HG02981 (cell line): ENCODE results near the gene ZCCHC7.
"Not testable (repeated sequence)": the region's sequence is repeated elsewhere in the genome, so short reads cannot be mapped to it uniquely, and the experiment has no call there.

ENCODE experiments used
- ATAC-seq: cut with Tn5 transposase; IDR thresholded peaks from one replicate; pipeline ENCODE4 v1.9.1; 2021; ENCODE audit warnings: mild to moderate bottlenecking, moderate library complexity; ENCODE audit not compliant: unreplicated experiment

The ZCCHC7 gene

GRCh38 chr9:37119907-37120842 is at the start of gene ZCCHC7:
ZCCHC7 (plus strand) TSS chr9:37120574.
- peak; percentile 90 for ATAC-seq

GRCh38 chr9:37074790-37075189 is 45.6 kb upstream of the ZCCHC7 start:
- ATAC-seq = not testable (repeated sequence)

- ATAC-seq = peak; percentile 91
These were observed 40.8 kb upstream of the ZCCHC7 start for GRCh38 chr9:37079370-37080164.

GRCh38 chr9:37080165-37080628 is 40.2 kb upstream of the ZCCHC7 start:
- ATAC-seq = peak; percentile 3

GRCh38 chr9:37081507-37081906 is 38.9 kb upstream of the ZCCHC7 start:
- ATAC-seq = not testable (repeated sequence)

GRCh38 chr9:37082214-37082765 is 38.1 kb upstream of the ZCCHC7 start:
- no peak for ATAC-seq

- ATAC-seq = no peak
These were observed 36.7 kb upstream of the ZCCHC7 start for GRCh38 chr9:37083654-37084053.

- no peak for ATAC-seq
These were observed 35.1 kb upstream of the ZCCHC7 start for GRCh38 chr9:37085233-37085632.

- not testable (repeated sequence) for ATAC-seq
These were observed 27.6 kb upstream of the ZCCHC7 start for GRCh38 chr9:37092714-37093295.

GRCh38 chr9:37094751-37095150 is 25.6 kb upstream of the ZCCHC7 start:
- no peak for ATAC-seq

- ATAC-seq = no peak
These were observed 23.7 kb upstream of the ZCCHC7 start for GRCh38 chr9:37096628-37097027.

- ATAC-seq = no peak
These were observed 23.1 kb upstream of the ZCCHC7 start for GRCh38 chr9:37097294-37097693.

GRCh38 chr9:37100327-37100726 is 20.0 kb upstream of the ZCCHC7 start:
- no peak for ATAC-seq

- ATAC-seq = no peak
These were observed 19.6 kb upstream of the ZCCHC7 start for GRCh38 chr9:37100741-37101140.

GRCh38 chr9:37102486-37102885 is 17.9 kb upstream of the ZCCHC7 start:
- ATAC-seq = no peak

GRCh38 chr9:37104183-37104889 is 16.0 kb upstream of the ZCCHC7 start:
- ATAC-seq = no peak

- ATAC-seq = no peak
These were observed 15.1 kb upstream of the ZCCHC7 start for GRCh38 chr9:37105234-37105633.

GRCh38 chr9:37107701-37108100 is 12.7 kb upstream of the ZCCHC7 start:
- no peak for ATAC-seq

GRCh38 chr9:37114442-37114841 is 5.9 kb upstream of the ZCCHC7 start:
- not testable (repeated sequence) for ATAC-seq

- ATAC-seq = no peak
These were observed 2.4 kb upstream of the ZCCHC7 start for GRCh38 chr9:37117956-37118355.
